GM12878 (cell line): ENCODE measurements around the gene WASF2. TPM values are rescaled to one million over a fixed set of nuclear protein-coding genes. Genes with fewer than 3 reads are reported as not detected.

Source experiments
- ATAC-seq: fragments of 200-7000 bp; cut with Tn5 transposase; 3 replicates; pipeline ENCODE4 v1.9.1; 2020; ENCODE audit warnings: mild to moderate bottlenecking, moderate library complexity
- BruUV-seq: library from RNA; stranded (reverse); fragments of 400-500 nt; replicated peaks from 2 replicates; lab custom pipeline; 2021; lab: Mats Ljungman, UMichigan
- CTCF ChIA-PET: fragments of 300-600 bp; sonication (Branson Sonifier 250); formaldehyde crosslinking; extraction: SDS; loops from one replicate; lab custom pipeline; 2021; ENCODE audit warnings: inconsistent platforms; lab: Yijun Ruan, JAX
- POLR2A ChIA-PET: fragments of 350-600 bp; formaldehyde crosslinking; extraction: SDS; loops from one replicate; lab custom pipeline; 2021; ENCODE audit warnings: inconsistent platforms; lab: Charles Lee
- RAD21 ChIA-PET: fragments of 300-600 bp; sonication (Branson Sonifier 250); formaldehyde crosslinking; loops from one replicate; lab custom pipeline; 2023; ENCODE audit warnings: antibody characterized with exemption; ENCODE audit not compliant: unreplicated experiment; lab: Charles Lee
- SMC1A ChIA-PET: fragments of 300-600 bp; sonication (Branson Sonifier 250); formaldehyde crosslinking; loops from one replicate; lab custom pipeline; 2023; ENCODE audit not compliant: unreplicated experiment, uncharacterized antibody; lab: Charles Lee
- DNase-seq: peaks from one replicate; pipeline ENCODE4 v3.0.0-alpha.2; 2011; ENCODE audit warnings: low read depth, low spot score
- FAIRE-seq: peaks from 3 replicates; lab custom pipeline; 2011; peaks lifted over from hg19 to GRCh38; lab: Jason Lieb, UNC
- H2AFZ ChIP-seq: 2 replicates; pipeline ENCODE4 v1.6.0; 2011; ENCODE audit warnings: low read depth, low read length, control low read depth; ENCODE audit not compliant: control insufficient read depth
- H3K27ac ChIP-seq: 2 replicates; pipeline ENCODE4 v1.5.1; 2011; ENCODE audit warnings: control low read depth; ENCODE audit not compliant: control insufficient read depth, insufficient read depth
- H3K27me3 ChIP-seq, 2 experiments: replicated peaks in 1 of 2; 2 replicates each; pipeline versions ENCODE4 v1.6.0 to v1.6.1; 2011; ENCODE audit warnings: low read length in 1 of 2; ENCODE audit not compliant: control insufficient read depth in 2 of 2, insufficient read depth in 2 of 2
- H3K36me3 ChIP-seq, 2 experiments: 2 replicates each; pipeline ENCODE4 v1.5.1; 2011; ENCODE audit warnings: low read length in 1 of 2; ENCODE audit not compliant: control insufficient read depth in 2 of 2, insufficient read depth in 2 of 2
- H3K4me1 ChIP-seq: 2 replicates; pipeline ENCODE4 v1.6.1; 2011; ENCODE audit warnings: mild to moderate bottlenecking, low read length, moderate library complexity, mixed read lengths; ENCODE audit not compliant: control insufficient read depth, insufficient read depth
- H3K4me2 ChIP-seq: 2 replicates; pipeline ENCODE4 v1.6.0; 2011; ENCODE audit warnings: control low read depth; ENCODE audit not compliant: control insufficient read depth, insufficient read depth
- H3K4me3 ChIP-seq: fragments of 200-600 bp; sonication (generic); 2 replicates; pipeline ENCODE4 v1.5.1; 2016
- H3K79me2 ChIP-seq: 2 replicates; pipeline ENCODE4 v1.6.0; 2011; ENCODE audit warnings: low read length; ENCODE audit not compliant: control insufficient read depth, insufficient read depth
- H3K9ac ChIP-seq: 2 replicates; pipeline ENCODE4 v1.8.0; 2011; ENCODE audit warnings: low read length, control low read depth, mixed read lengths; ENCODE audit not compliant: control insufficient read depth, insufficient read depth
- H3K9me3 ChIP-seq: replicated peaks from 3 replicates; pipeline ENCODE4 v1.5.1; 2011; ENCODE audit warnings: mild to moderate bottlenecking, low read length; ENCODE audit not compliant: control insufficient read depth, insufficient read depth
- H4K20me1 ChIP-seq: 2 replicates; pipeline ENCODE4 v1.6.0; 2011; ENCODE audit not compliant: control insufficient read depth, insufficient read depth
- CTCF ChIP-seq, 3 experiments: IDR thresholded peaks in 2 of 3; conservative IDR thresholded peaks in 1 of 3; 2 replicates each; pipeline ENCODE4 v1.5.1; 2011; ENCODE audit warnings: low read depth in 3 of 3, low read length in 3 of 3, mild to moderate bottlenecking in 3 of 3, control low read depth in 2 of 3, moderate library complexity in 2 of 3, inconsistent platforms in 1 of 3, mixed read lengths in 1 of 3; ENCODE audit not compliant: control insufficient read depth in 2 of 3, insufficient read depth in 1 of 3; ENCODE audit errors: extremely low read depth in 1 of 3
- E2F4 ChIP-seq: IDR thresholded peaks from 2 replicates; pipeline ENCODE4 v1.6.1; 2012; ENCODE audit warnings: low read depth, low read length, improper control_type of control experiment
- GATAD2B ChIP-seq: fragments of 450-650 bp; conservative IDR thresholded peaks from 2 replicates; pipeline ENCODE4 v1.6.1; 2017; ENCODE audit warnings: low read depth, mild to moderate bottlenecking, moderate library complexity
- PRDM15 ChIP-seq: fragments of 450-650 bp; formaldehyde crosslinking; IDR thresholded peaks from 2 replicates; pipeline ENCODE4 v1.4.0; 2020; ENCODE audit warnings: mild to moderate bottlenecking, moderate library complexity
- RAD51 ChIP-seq: fragments of 450-650 bp; IDR thresholded peaks from 2 replicates; pipeline ENCODE4 v1.6.1; 2016; ENCODE audit warnings: moderate library complexity, mild to moderate bottlenecking, inconsistent platforms
- ZNF384 ChIP-seq: IDR thresholded peaks from 2 replicates; pipeline ENCODE4 v1.6.1; 2012; ENCODE audit warnings: low read depth, mild to moderate bottlenecking, low read length, improper control_type of control experiment, borderline replicate concordance
- WGBS: methylation state at CpG from one replicate; pipeline ENCODE4 v1.1.6; 2016; ENCODE audit warnings: low lambda C conversion rate; ENCODE audit not compliant: insufficient replicate concordance, insufficient coverage; ENCODE audit errors: missing lambda C conversion rate; 5-methylcytosine and 5-hydroxymethylcytosine counted together
- in situ Hi-C: fragments of 300-500 bp; cut with MboI; formaldehyde crosslinking; loops from 9 replicates; pipeline ENCODE4 v1.14.3; 2018; ENCODE audit warnings: mixed read lengths
- intact Hi-C: fragments of 100-400 bp; cut with micrococcal nuclease; formaldehyde crosslinking; loops from one replicate; pipeline ENCODE4 v1.14.2; 2022; ENCODE audit not compliant: unreplicated experiment
- polyA plus RNA-seq, 11 experiments: library from polyadenylated mRNA; depleted of rRNA in 4 of 11; unstranded in 6 of 11; stranded (reverse) in 5 of 11; fragments of >200 nt; fragmentation: Nextera tagmentation in 4 of 11; fragmentation: Illumina TruSeq in 1 of 11; extraction: Ambion mirVana in 4 of 11; extraction: Trizol in 1 of 11; gene quantifications; 1 replicate in 1 of 11; 2 replicates in 10 of 11; pipeline versions ENCODE4 v1.2.1 to v1.2.3, GENCODE V29; 2011 to 2016; ENCODE audit warnings: inconsistent platforms in 2 of 11, missing spikeins in 2 of 11, low read depth in 1 of 11
- total RNA-seq, 4 experiments: library from RNA; depleted of rRNA in 3 of 4; stranded (reverse); fragments of >200 nt in 3 of 4; fragmentation: Illumina TruSeq in 1 of 4; extraction: Trizol in 1 of 4; gene quantifications; 2 replicates each; pipeline versions ENCODE4 v1.2.1 to v1.2.3, GENCODE V29; 2013 to 2021

Gene WASF2
- total and polyA plus RNA-seq, 10 of the 15 experiments (the other 5 are each of a cell fraction or from before 2014, with no cell fraction given), result 7.0 to 111 (median 37.1) TPM

GRCh38 chr1:27392778-27393635, 97.0 kb downstream of the WASF2 start:
- peaks cover 8% of the 10 kb centered on the region for H3K4me1 ChIP-seq
- in situ Hi-C loops (loop anchor here (5.0 kb wide), 3 partner anchors 91 to 291 kb away; no protein-coding TSS in a partner anchor), intact Hi-C loops (loop anchor here (1.0 kb wide), 1 partner anchor 213 kb away; no protein-coding TSS in a partner anchor)
- CTCF ChIA-PET, result interaction anchor here (1.4 to 13.5 kb wide), 3 partner anchors 36 to 214 kb away, joined by 4 to 265 read pairs (median 133); partner anchors contain the start of gene AHDC1
- no peaks in the 10 kb centered on the region for H3K79me2 ChIP-seq
- RAD21 ChIA-PET, result interaction anchor here (0.9 to 2.9 kb wide), 3 partner anchors 92 to 214 kb away, joined by 3 to 21 read pairs (median 5); no protein-coding TSS in a partner anchor
- no peak overlapping the region for H3K27ac ChIP-seq
- peak; percentile 2; the same call in 1 of the 3 replicates for ATAC-seq
- peak overlapping the region; percentile 83 for H2AFZ ChIP-seq
- H4K20me1 ChIP-seq, result no peaks in the 10 kb centered on the region
- H3K27me3 ChIP-seq, result no peaks in the 10 kb centered on the region
- peak overlapping the region; percentile 98 for H3K4me2 ChIP-seq
- SMC1A ChIA-PET, result no interaction called here
- H3K4me3 ChIP-seq, result peak overlapping the region; percentile 71
- POLR2A ChIA-PET, result interaction anchor here (0.5 kb wide), 1 partner anchor 171 kb away, joined by 3 read pairs; no protein-coding TSS in a partner anchor
- H3K9ac ChIP-seq, result peak overlapping the region; percentile 67
- WGBS, result 42% methylated on average over 30 of the region's 30 CpGs
- H3K36me3 ChIP-seq, result no peaks in the 10 kb centered on the region
- no peak for DNase-seq
- no TSS peak for BruUV-seq
- no peak for FAIRE-seq
- H3K9me3 ChIP-seq, result no peaks in the 10 kb centered on the region
- no peak for TF ChIP-seq ZNF384
- TF ChIP-seq RAD51, result no peak
- peak; percentile 1 to 32 (median 10); a peak in 1 of 6 replicates for TF ChIP-seq CTCF (IDR thresholded peaks at IDR 0.05 in 2 of 3, conservative IDR thresholded peaks at IDR 0.05 in 1 of 3; ENCODE audit: control insufficient read depth in 2 of 3, extremely low read depth in 1 of 3, insufficient read depth in 1 of 3, low read depth in 3 of 3, low read length in 3 of 3)
- 0 out of 2 replicates have a peak, but pooled peaks have one; percentile 10 for TF ChIP-seq GATAD2B
- no peak for TF ChIP-seq PRDM15 (CRISPR knock-in tag)
- TF ChIP-seq E2F4, result no peak
